Upper lobe of left lung (tissue), 6 donors: Measurements from ENCODE around the gene CBS. TPM values are rescaled to one million over a fixed set of nuclear protein-coding genes. Genes with fewer than 3 reads are reported as not detected.
"Not testable (repeated sequence)": the region's sequence is repeated elsewhere in the genome, so short reads cannot be mapped to it uniquely, and the experiment has no call there.

Experiments
- ATAC-seq, 2 donors: fragments of 200-7000 bp; cut with Tn5 transposase; one replicate each; pipeline ENCODE4 v1.9.1; 2022; ENCODE audit warnings: mild to moderate bottlenecking in 2 of 2, moderate library complexity in 2 of 2; ENCODE audit not compliant: low FRiP score in 2 of 2
- DNase-seq, 2 donors: peaks; one replicate each; pipeline ENCODE4 v3.0.0-alpha.2; 2019 to 2020
- H3K27ac ChIP-seq, 4 donors: fragments of 200-600 bp; sonication (generic); one replicate each; pipeline ENCODE4 v1.5.1; 2016 to 2019
- H3K27me3 ChIP-seq, 4 donors: fragments of 200-600 bp; sonication (generic); one replicate each; pipeline ENCODE4 v1.5.1; 2017 to 2019
- H3K36me3 ChIP-seq, 4 donors: fragments of 200-600 bp; sonication (generic); one replicate each; pipeline ENCODE4 v1.5.1; 2016 to 2019
- H3K4me1 ChIP-seq, 4 donors: fragments of 200-600 bp; sonication (generic); one replicate each; pipeline ENCODE4 v1.5.1; 2018 to 2019
- H3K4me3 ChIP-seq, 4 donors: fragments of 200-600 bp; sonication (generic); one replicate each; pipeline ENCODE4 v1.5.1; 2017 to 2019; ENCODE audit warnings: mild to moderate bottlenecking in 2 of 4, moderate library complexity in 1 of 4
- H3K9me3 ChIP-seq, 4 donors: fragments of 200-600 bp; sonication (generic); one replicate each; pipeline ENCODE4 v1.5.1; 2018 to 2019
- POLR2AphosphoS5 ChIP-seq, 2 donors: sonication (generic); formaldehyde crosslinking; IDR thresholded peaks; one replicate each; pipeline ENCODE4 v1.5.1; 2017; ENCODE audit warnings: antibody characterized with exemption in 2 of 2
- WGBS, 2 donors: methylation state at CpG; one replicate each; pipeline ENCODE4 v1.1.5; 2017 to 2018; 5-methylcytosine and 5-hydroxymethylcytosine counted together
- total RNA-seq, 6 donors: library from RNA; depleted of rRNA in 4 of 6; stranded (reverse); fragments of >200 nt in 4 of 6; gene quantifications; one replicate each; pipeline versions ENCODE4 v1.1.0 to v1.2.1, GENCODE V29; 2016 to 2021
- donor health status: DM: no; HTN: no; CAD: no; lungs with moderate emphysema.
- donor health status: DM: no; HTN: yes; CAD: no; lungs with severe emphysema.

CBS gene
- 10 to 100 TPM; 29.7 to 80.8 (median 57.7) TPM for total RNA-seq

DNA sequence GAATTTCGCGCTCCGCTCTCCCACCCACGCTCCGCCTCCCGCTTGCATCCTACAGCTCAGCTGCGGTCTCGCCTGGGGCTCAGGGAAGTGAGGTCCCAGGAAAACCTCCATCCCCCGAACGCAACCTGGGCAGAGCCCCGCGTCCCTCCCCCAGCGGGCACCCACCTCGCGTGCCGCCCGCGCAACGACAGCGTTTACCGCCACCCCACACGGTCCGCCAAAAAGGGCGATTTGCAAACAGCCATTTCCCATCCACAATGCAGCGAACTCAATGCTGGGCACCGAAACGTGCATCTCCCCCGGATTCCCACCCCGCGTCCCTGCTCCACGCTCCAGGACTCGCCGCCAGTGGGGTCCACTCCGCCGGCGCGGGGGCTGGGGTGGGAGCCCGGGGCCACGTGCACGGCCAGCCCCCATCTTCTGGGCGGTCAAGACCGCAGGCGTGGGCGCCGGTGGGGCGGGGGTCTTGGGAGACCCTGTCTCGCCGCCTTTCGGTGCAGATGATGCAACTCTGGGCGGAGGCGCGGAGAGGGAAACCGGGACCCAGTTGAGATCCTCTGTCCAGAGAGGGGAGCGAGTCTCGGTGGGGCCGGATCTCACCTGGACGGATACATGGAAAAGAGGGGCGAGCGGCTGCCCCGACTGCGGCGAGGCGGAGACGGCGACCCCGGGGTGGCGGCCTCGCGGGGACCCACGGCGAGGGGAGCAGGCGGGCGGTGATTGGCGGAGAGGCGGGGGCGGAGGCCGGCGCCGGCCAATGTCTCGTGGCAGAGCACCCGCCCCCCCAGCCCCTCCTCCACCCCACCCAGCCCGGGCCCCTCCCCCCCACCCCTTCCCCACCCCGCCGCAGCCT, at the start of gene CBS:
TSS of gene CBS (minus strand) at position 666 of the 853 bp plus-strand sequence. CDS start 3,642 bp downstream, outside the sequence.
- ATAC-seq: peak in 1 of 2 donors; percentile 54
- not testable (repeated sequence) for H3K4me3 ChIP-seq, H3K27me3 ChIP-seq, H3K9me3 ChIP-seq, H3K4me1 ChIP-seq, H3K27ac ChIP-seq, H3K36me3 ChIP-seq, DNase-seq
- no CpG with 5 or more reads among the region's 84 CpGs for WGBS, 2 donors

DNA sequence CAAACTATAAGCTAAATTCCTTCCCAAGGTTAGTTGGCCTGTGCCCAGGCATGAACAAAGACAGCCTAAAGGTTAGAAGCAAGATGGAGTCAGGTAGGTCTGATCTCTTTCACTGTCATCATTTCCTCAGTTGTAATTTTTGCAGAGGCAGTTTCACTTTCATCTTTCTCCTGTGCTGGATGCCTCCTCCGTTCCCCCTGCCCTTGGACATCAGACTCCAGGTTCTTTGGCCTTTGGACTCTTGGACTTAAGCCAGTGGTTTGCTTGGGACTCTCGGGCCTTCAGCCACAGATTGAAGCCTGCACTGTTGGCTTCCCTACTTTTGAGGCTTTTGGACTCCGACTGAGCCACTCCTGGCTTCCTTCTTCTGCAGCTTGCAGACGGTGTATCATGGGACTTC, 40.3 kb upstream of the CBS start:
- not testable (repeated sequence) for H3K4me1 ChIP-seq, H3K4me3 ChIP-seq, H3K9me3 ChIP-seq, H3K27me3 ChIP-seq, H3K36me3 ChIP-seq, DNase-seq, H3K27ac ChIP-seq, ATAC-seq
- no CpG with 5 or more reads among the region's 4 CpGs for WGBS, 2 donors

DNA sequence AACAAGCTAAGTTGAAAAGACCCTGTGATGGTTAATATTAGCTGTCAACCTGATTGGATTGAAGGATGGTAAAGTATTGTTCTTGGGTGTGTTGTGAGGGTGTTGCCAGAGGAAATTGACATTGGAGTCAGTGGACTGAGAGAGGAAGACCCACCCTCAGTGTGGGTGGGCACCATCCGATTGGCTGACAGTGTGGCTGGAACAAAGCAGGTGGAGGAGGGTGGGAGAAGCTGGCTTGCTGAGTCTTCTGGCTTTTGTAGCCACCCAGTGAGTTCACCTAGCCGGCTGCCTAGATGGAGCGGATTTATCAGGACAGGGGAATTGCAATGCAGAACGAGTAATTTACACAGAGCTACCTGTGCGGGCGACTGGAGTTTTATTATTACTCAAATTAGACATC, 38.8 kb upstream of the CBS start:
- H3K27ac ChIP-seq, H3K27me3 ChIP-seq, H3K9me3 ChIP-seq, H3K36me3 ChIP-seq, ATAC-seq, H3K4me3 ChIP-seq, DNase-seq, H3K4me1 ChIP-seq: not testable (repeated sequence)
- 95% methylated on average over 4 of the region's 6 CpGs; no CpG with 5 or more reads in 1 of the 2 donors for WGBS, 2 donors

DNA sequence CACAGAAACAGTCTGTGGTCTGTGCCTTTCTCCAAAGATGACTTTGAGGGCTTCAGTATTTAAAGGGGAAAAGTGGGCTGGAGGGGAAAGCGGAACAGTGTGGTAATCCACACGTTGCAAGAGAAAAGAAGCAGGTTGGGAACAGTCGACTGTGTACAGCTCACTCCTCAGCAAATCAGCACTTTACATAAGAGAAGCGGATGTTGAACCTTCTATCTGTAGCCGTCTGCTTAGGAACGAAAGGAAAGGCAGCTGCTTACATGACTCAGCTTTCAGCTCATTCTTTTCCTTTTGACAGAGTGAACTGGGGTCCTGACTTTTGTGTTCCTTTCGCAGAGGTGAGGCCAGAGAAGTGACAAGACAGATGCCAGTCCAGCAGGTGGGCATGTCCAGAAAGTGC, 33.4 kb upstream of the CBS start:
- H3K4me3 ChIP-seq, H3K4me1 ChIP-seq, H3K36me3 ChIP-seq, H3K9me3 ChIP-seq, H3K27ac ChIP-seq, ATAC-seq, DNase-seq, H3K27me3 ChIP-seq: not testable (repeated sequence)
- WGBS, 2 donors: no CpG with 5 or more reads among the region's 7 CpGs

DNA sequence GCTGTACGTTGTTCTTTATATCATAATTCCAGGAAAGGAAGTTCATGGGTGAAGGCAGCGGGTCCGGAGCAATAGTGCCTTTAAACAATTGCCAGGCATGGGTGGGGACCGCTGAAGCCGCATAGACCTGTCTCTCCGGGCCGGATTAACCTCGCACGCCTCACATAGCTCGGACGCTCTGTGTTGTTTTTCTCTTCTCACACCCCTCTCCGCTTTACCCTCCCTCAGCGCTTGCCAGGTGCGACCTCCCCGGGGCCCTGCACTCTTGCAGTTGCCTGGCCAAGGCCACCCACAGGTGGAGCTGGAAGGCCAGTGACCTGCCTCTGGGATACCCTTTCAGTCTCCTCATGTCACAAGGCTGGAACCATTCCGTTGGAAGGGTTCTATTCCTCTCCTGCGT, 32.5 kb upstream of the CBS start:
- peak in 1 of 2 donors; percentile 28 for ATAC-seq
- WGBS, 2 donors: no CpG with 5 or more reads among the region's 17 CpGs
- DNase-seq, H3K36me3 ChIP-seq, H3K9me3 ChIP-seq, H3K27me3 ChIP-seq, H3K4me3 ChIP-seq, H3K4me1 ChIP-seq, H3K27ac ChIP-seq: not testable (repeated sequence)

DNA sequence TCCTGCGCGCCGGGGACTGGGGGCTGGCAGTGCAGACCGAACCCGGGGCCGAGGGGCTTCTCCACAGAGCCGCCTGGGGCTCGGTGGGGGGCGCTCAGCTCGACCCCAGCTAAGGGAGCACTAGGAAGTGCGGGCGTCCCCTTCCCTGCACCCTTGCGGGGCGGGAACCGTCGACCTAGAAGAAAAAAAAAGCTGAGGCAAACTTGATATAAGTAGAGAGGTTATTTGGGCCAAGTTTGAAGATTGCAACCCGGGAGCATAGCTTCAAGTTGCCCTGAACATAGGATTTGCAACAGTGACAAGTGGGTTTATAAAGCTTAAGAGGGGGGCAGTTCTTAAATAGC, 32.1 kb upstream of the CBS start:
- WGBS, 2 donors: no CpG with 5 or more reads among the region's 17 CpGs
- not testable (repeated sequence) for H3K4me3 ChIP-seq
- peak in 1 of 2 donors; percentile 33 for ATAC-seq

DNA sequence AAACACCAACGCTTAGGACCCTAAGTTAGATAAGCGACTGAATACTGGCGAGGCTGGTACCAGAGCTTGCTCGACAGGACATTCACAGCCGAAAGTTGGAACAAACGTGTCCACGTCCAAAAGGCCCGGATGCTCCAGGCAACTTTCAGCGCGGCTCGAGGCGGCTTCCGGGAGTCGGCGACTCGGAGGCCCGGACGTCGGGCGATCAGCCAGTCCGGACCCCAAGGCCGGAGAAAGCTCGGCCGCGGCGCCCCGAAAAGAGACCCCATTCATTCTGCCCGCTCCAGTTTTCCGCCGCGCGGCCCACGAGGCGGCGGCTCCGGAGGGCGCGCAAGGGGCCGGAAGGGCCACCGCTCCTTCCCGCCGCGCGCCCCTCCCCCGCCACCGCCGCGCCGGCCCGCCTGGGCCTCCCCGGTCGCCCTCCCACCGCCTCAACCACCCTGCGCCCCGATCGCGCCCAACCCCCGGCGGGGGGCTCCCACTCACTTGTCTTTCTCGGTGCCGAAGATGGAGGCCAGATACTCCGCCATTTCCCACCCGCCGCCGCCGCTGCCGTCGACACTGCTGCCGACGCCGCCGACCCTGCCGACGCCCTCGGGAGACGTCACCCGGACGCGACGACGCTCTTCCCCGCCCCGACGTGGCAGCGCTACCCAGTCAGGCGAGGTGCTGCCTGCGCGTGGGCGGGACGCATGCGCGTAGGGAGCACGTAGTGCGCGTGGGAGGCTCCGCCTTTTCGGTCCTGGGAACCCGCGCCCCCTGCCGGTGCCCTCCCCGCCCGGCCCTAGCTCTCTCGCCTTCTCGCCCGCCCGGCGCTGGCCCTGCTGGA, 31.5 kb upstream of the CBS start, which contains the start of gene U2AF1:
TSS of gene U2AF1 (minus strand) at position 606 of the 829 bp plus-strand sequence. CDS start at position 530, 76 bp downstream.
- H3K9me3 ChIP-seq, H3K36me3 ChIP-seq, H3K27me3 ChIP-seq, H3K4me1 ChIP-seq: not testable (repeated sequence)
- WGBS, 2 donors: no CpG with 5 or more reads among the region's 107 CpGs
- ATAC-seq: peak; percentile 99
- peak within 1 kb of the TSS in 2 of 4 donors; percentile 67 to 68 for H3K4me3 ChIP-seq
- peak; percentile 67 to 96 for DNase-seq
- peak within 1 kb of the TSS in 3 of 4 donors; percentile 57 to 90 (median 89) for H3K27ac ChIP-seq
- TF ChIP-seq POLR2AphosphoS5 (IDR thresholded peaks at IDR 0.05): peak in 1 of 2 donors; percentile 53

More for the DNA sequence above, 32.1 kb upstream of the CBS start:
- not testable (repeated sequence) for H3K9me3 ChIP-seq, H3K27me3 ChIP-seq, H3K36me3 ChIP-seq, H3K4me1 ChIP-seq, H3K27ac ChIP-seq, DNase-seq

DNA sequence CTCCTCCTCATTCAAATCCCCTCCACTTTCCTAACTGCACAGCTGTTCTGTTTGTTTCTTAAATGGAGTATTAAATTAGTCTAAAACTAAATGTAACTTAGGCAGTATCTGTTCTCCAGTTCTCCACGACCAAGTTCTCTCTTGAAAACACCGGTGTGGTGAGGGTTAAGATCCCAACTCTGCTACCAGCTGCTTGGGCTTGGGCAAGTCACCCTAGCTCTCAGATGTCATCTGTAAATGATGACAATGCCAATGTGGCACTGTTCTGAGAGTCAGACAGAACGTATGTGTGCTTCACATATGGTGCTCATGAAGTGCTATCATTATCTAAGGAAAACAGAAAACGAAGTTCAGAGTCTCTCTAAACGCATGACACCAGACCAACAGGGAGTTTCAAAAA, 29.0 kb upstream of the CBS start:
- H3K4me3 ChIP-seq, H3K36me3 ChIP-seq, H3K27ac ChIP-seq, DNase-seq, H3K4me1 ChIP-seq, H3K9me3 ChIP-seq, ATAC-seq, H3K27me3 ChIP-seq: not testable (repeated sequence)
- WGBS, 2 donors: 57% methylated on average over 2 of the region's 5 CpGs; no CpG with 5 or more reads in 1 of the 2 donors

DNA sequence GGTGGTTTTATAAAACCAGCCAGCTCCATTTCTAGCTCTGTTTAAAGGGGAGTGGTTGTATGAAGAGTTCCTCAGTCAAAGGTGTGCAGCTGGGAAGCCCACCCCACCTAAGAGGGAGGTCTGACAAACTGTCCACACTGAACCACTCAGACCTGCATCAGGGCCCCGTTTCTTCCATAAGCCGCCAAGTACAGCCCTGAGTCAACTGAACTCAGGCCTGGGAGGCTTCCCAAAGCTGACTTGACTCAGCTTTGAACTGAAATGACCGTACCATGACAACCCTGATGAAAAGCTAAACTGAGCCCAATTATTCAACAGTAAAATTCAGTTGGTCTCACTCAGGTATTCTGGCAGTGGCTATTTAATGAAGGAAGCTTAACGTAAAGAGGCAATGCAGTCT, 26.6 kb upstream of the CBS start:
- not testable (repeated sequence) for DNase-seq, ATAC-seq, H3K36me3 ChIP-seq, H3K4me3 ChIP-seq, H3K9me3 ChIP-seq, H3K27ac ChIP-seq, H3K4me1 ChIP-seq, H3K27me3 ChIP-seq
- WGBS, 2 donors: no CpG with 5 or more reads among the region's 4 CpGs

DNA sequence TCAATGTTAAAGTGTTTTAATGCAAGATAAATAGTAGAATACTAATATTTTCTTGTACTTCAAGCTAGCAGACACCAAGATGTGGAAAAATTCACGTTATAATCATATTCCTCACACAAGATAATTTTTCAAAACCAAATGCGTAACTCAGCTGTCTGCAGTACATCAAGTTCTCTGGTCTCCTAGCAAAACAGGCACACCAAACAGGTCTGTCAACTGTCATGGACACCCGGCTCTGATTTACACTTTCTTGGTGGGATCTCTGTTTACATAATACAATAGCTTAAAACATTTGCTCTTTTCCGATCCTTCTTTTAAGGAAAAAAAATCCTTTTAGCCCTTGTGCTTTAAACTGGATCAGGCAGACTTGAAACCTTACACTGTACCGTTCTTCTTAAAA, 26.0 kb upstream of the CBS start:
- not testable (repeated sequence) for H3K4me3 ChIP-seq, H3K9me3 ChIP-seq, H3K27ac ChIP-seq, H3K27me3 ChIP-seq, ATAC-seq, H3K36me3 ChIP-seq, DNase-seq, H3K4me1 ChIP-seq
- no CpG with 5 or more reads among the region's 5 CpGs for WGBS, 2 donors

DNA sequence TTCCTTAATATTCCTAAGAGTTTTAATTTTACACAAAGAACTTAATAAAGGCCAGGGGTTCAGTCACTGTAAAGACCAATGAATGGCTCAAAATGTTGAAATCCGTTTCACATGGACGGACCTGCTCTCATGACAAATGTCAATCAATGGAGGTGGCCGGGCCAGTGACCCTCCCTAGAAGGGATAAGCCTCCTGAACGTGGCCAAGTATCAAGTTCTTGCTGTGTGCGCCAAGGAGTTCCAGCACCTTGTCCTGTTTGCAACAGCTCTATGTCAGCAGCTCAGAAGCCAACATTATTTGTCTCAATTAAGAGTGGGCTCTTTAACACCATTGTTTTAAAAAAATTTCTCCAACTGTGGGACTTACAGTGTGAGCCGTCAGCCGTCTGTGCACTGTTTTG, 25.4 kb upstream of the CBS start:
- H3K4me1 ChIP-seq, H3K27ac ChIP-seq, H3K36me3 ChIP-seq, H3K9me3 ChIP-seq, H3K27me3 ChIP-seq, ATAC-seq, H3K4me3 ChIP-seq, DNase-seq: not testable (repeated sequence)
- WGBS, 2 donors: no CpG with 5 or more reads among the region's 7 CpGs

DNA sequence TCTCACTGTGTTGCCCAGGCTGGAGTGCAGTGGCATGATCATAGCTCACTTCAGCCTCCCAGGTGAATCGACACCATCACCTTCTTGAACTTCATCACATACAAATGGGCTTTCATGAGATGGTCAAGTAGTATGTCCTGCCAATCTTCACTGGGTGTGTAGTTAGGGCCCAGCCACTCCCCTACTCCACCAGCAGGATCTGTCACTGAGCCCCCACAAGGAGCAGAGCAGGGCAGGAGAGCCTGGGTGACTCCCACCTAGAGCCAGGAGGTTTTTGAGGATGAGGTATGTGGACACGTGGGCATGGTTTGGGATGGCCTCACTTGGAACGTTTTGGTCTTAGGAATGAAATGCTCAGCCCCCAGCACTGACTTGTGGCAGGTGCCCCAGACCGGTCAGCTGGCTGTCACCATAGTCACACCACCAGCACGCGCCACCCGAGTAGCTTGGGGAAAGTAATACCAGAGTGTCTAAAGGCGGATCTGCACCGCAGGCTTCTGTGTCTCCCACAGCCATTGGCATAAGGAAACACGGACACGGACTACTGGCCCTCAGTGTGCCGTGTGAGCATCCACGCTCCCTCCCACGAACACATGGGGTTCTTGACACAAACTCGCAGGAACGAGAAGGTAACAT, 16.5 kb upstream of the CBS start:
- H3K27me3 ChIP-seq, H3K36me3 ChIP-seq, DNase-seq, H3K4me1 ChIP-seq, H3K4me3 ChIP-seq, H3K27ac ChIP-seq, ATAC-seq, H3K9me3 ChIP-seq: not testable (repeated sequence)
- WGBS, 2 donors: no CpG with 5 or more reads among the region's 16 CpGs
